Forelimb muscle (tissue), 1 donor: ENCODE measurements around the gene IL23R. TPM values are rescaled to one million over a fixed set of nuclear protein-coding genes. Genes with fewer than 3 reads are reported as not detected.

ENCODE experiments used
- DNase-seq: peaks from one replicate; pipeline ENCODE4 v3.0.0-alpha.2; 2013; ENCODE audit warnings: low read depth
- polyA plus RNA-seq: library from polyadenylated mRNA; unstranded; fragments of 120-200 nt; gene quantifications from one replicate; pipeline ENCODE4 v1.2.1, GENCODE V29; 2013; ENCODE audit not compliant: insufficient read length

The IL23R gene
- polyA plus RNA-seq, 1 donor = not detected

DNA sequence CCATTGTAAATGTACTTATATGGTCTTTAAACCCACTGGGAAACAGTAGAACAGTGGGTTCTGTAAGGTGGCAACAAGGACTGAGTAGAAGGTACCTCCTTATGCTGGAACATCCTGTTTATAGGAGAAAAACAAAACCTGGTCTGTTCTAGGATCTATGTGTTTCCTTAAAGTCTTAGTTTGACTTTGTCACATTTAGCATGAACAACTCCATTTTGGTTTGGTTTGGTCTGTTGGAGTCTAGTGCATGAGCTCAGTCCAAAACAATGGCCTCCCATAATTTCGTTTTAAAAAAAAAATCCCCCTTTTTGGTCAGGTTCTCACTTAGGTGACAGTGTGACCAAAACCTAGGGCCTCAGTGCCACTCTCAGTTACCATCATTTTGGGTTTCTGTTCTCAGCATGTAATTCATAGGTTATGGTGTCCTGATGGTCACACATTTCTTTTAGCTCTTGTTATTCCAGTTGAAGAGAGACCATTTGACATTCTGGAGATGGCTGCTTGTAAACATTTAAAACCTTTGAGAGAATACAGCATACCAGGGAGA, 75.0 kb downstream of the IL23R start:
- no peak for DNase-seq

- DNase-seq = no peak
Observed at GRCh38 chr1:67242016-67242415, 75.8 kb downstream of the IL23R start.

- DNase-seq = no peak
Observed at GRCh38 chr1:67250051-67250653, 83.9 kb downstream of the IL23R start.

- DNase-seq = no peak
Observed at GRCh38 chr1:67256291-67257172, 90.3 kb downstream of the IL23R start.

DNA sequence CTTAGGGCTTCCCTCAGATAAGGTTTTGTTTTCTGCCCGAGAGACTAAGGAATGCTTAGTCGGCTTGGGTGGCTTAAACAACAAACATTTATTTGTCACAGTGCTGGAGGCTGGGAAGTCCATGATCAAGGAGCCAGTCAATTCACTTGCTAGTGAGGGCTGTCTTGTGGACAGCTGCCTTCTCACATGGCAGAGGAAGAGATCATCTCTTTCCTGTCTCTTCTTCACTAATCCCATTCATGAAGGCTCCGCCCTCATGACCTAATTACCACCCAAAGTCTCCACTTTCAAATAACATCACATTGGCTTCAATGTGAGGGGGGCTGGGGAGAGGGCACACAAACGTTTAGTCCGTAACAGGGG, 90.9 kb downstream of the IL23R start:
- no peak for DNase-seq

GRCh38 chr1:67261680-67262079, 95.4 kb downstream of the IL23R start:
- no peak for DNase-seq

DNA sequence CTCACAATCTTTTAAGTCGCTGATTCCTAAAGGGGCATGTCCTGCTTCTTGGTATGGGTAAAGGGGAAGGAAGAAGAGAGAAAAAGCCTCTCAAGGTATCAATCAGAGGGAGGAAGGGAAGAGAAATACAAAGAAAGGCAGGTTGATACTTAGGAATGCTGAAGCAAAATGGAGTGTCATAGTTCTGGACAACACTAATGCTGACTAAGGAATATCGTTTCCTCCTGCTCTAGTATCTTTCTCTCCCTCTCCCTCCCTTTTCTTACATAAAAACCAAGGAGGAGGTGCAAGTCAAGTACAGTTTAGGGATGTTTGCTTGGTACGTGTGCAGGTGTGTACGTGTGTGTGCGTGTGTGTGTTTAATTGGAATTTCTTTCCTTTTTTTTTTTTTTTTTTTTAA, 96.5 kb downstream of the IL23R start:
- DNase-seq = no peak

- no peak for DNase-seq
Observed at GRCh38 chr1:67264152-67264551, 97.9 kb downstream of the IL23R start.

DNA sequence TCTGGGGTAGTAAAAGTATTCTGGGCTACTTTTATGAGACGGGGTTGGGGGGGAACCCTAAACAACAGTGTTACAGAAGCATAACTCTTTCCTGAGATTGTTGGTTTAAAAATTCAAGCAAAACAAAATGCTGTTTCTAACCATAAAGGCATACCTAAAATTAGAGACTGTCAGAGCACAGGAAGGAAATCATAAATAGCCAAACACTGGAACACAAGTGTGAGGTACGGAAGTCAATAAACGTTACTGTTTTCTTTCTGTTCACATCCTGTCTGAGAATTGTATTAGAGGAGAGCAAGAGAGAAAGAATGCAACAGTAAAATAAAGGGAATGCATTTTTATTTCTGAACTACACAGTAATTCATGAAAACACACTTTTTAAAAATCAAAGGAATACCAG, 98.6 kb downstream of the IL23R start:
- DNase-seq = no peak

GRCh38 chr1:67269061-67269460, 102.8 kb downstream of the IL23R start:
- no peak for DNase-seq

DNA sequence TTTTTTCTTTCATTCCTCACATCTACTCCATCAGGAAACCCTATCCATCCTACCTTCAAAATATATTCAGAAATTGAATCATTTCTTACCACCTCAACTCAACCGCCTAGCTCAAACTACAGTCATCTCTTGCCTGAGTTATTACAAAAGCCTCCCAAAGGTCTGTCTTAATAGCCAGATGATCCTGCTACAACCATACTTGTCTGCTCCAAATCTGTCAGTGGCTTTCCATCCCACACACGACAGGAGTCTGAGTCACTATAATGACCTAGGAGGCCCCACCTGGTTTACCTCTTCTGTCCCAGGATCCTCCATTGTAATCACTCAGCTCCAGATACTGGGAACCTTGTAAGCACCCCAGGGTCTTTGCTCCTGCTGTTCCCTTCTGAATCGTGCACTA, 104.3 kb downstream of the IL23R start:
- no peak for DNase-seq

- DNase-seq = no peak
Observed at GRCh38 chr1:67273591-67273990, 107.3 kb downstream of the IL23R start.

DNA sequence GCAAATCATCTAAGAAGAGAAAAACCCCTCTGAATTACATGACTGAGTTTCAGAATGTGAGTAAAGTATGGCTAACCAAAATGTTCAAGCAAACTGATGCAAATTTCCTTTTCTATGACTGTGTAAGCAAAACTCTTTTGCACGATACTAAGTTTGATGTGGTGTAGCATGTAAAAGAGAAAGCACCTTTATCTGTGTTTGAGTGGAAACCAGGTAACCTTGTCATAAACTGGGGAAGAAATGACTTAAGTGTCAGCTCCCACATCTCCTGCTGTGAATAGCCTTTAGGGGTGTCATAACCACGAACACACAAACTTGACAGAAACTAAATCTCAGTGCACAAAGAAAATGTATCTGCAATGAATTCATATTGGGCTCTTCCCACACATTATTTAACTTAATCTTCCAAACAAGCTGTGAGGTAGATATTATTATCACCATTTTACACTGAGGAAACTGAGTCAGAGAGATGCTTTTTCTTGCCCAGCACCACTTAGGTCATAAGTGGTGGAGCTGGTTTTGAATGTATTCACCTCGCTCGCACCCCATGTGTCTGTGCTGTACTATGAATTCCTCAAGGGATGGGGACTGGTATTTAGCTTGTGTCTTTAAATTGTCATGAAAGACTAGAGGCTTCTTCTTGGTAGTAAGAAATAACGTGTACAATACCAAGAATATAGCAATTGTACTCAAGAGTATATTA, 108.5 kb downstream of the IL23R start:
- DNase-seq = no peak

GRCh38 chr1:67280696-67281095, 114.4 kb downstream of the IL23R start:
- no peak for DNase-seq

- no peak for DNase-seq
Observed at GRCh38 chr1:67281244-67281643, 115.0 kb downstream of the IL23R start.

DNA sequence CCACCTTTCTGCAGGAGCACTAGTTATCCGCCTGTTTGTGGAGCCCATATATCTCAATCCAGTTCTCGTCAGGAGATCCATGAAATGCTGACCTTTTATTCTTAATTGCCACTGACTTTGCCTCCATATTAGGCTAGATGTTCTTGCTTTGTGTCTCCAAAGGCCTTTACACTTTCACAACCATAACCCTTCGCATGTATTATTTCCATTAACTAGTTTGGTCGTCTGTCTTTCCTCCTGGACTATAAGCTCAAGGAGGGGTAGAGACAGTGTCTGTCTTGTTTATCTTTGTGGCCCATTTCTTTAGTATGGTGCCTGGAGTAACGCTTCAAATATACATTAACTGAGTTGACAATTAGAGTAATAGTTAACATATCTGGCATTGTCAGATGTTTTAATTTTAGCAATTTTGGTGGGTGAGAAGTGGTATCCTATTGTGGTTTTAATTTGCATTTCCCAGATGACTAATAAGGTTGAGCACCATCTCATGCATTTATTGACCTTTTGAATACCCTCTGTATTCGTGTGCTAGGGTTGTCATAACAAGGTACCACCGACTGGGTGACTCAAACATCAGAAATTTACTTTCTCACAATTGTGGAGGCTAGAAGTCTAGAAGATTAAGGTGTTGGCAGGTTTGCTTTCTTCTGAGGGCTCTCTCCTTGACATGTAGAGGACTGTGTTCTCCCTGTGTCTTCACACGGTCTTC, 119.7 kb downstream of the IL23R start:
- DNase-seq = no peak

DNA sequence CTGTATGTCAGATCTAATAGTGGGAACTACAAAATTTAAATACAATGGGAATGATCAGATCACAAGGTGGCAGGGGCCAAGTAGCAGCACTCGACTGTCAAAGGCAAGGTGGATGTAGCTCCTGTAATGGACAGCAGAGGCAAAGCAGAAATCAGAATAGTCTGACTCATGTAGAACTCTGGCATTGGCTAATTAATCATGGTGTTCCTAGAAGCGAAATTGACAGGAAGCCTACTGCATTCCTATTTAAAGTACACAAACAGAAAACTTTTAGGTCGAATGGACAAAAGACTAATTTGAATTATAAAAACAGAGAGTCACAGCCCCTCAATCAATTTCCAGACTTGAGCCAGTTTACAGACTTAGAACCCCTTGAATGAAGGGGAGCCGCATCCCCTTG, 124.0 kb downstream of the IL23R start:
- no peak for DNase-seq

GRCh38 chr1:67294836-67295617, 128.8 kb downstream of the IL23R start:
- no peak for DNase-seq

DNA sequence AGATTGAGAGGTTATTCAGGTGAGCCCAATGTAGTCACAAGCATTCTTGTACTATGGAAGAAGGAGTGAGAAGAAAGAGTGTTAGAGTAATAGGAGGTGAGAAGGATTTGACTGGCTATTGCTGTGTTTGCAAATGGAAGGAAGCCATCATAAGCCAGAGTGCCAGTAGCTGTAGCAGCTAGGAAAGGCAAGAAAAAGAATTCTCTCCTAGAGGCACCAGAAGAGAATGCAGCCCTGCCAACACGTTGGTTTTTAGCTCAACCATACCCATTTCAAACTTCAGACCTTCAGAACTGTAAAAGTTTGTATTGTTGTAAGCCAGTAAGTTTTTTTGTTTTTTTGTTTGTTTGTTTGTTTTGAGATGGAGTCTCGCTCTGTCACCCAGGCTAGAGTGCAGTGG, 132.5 kb downstream of the IL23R start:
- no peak for DNase-seq

DNA sequence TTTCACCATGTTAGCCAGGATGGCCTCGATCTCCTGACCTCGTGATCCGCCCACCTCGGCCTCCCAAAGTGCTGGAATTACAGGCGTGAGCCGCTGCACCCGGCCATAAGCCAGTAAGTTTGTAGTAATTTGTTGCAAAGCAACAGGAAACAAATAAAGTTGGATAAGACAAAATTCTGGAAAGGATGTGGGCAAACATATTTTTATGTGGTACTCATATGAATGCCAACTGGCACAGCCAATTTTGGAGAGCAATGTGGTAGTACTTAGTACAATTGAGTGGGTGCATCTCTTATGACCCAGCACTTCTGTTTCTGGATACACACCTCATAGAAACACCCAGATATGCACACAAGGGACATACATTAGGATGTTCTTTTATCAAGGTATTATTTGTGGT, 133.0 kb downstream of the IL23R start:
- DNase-seq = no peak

DNA sequence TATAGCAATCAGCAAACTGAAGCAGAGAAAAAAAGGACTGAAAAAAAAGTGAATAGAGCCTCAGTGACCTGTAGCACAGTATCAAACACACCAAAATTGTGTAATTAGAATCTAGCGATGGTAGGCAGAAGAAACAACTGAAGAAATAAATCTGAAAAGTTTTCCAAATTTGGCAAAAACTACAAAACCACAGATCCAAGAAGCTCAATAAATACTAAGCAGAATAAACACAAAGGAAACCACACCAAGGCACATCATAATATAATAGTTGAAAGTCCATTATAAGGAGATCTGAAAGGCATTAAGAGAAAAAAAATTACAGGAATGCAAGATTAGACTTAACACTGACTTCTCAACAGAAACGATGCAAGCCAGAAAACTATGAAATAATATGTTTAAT, 134.3 kb downstream of the IL23R start:
- no peak for DNase-seq
